Naive thymus-derived CD4-positive, alpha-beta T cell (primary cell): Measurements from ENCODE around the gene FSIP1. TPM values are rescaled to one million over a fixed set of nuclear protein-coding genes. Genes with fewer than 3 reads are reported as not detected.
A peak's percentile ranks its signal among the peaks of the same experiment; 100 is the strongest.

Experiments
- ATAC-seq: fragments of 150-1000 bp; cut with Tn5 transposase; 2 replicates; pipeline ENCODE4 v1.10.0; 2021; ENCODE audit warnings: mild to moderate bottlenecking, moderate library complexity
- CTCF ChIA-PET: fragments of 350-600 bp; sonication (Branson Sonifier 250); formaldehyde crosslinking; loops from one replicate; lab custom pipeline; 2021; ENCODE audit warnings: antibody characterized with exemption; lab: Charles Lee
- POLR2A ChIA-PET: fragments of 350-600 bp; sonication (Branson Sonifier 250); formaldehyde crosslinking; loops from one replicate; lab custom pipeline; 2021; ENCODE audit warnings: antibody characterized with exemption, inconsistent platforms; lab: Charles Lee
- DNase-seq, 9 donors: peaks; one replicate each; pipeline versions ENCODE4 v3.0.0 to v3.0.0-alpha.2; 2020 to 2022; ENCODE audit warnings: mixed read lengths in 1 of 9
- H3K27ac ChIP-seq: one replicate; pipeline ENCODE4 v1.7.0; 2013; ENCODE audit warnings: mild to moderate bottlenecking, low read depth, low read length, moderate library complexity
- H3K27me3 ChIP-seq, 2 donors: one replicate each; pipeline ENCODE4 v1.7.0; 2013; ENCODE audit warnings: low read length in 2 of 2, mild to moderate bottlenecking in 2 of 2, moderate library complexity in 2 of 2; ENCODE audit not compliant: control insufficient read depth in 2 of 2, insufficient read depth in 2 of 2
- H3K36me3 ChIP-seq, 3 experiments: 1 replicate in 2 of 3; 2 replicates in 1 of 3; pipeline ENCODE4 v1.7.0; 2013; ENCODE audit warnings: low read length in 3 of 3, mild to moderate bottlenecking in 3 of 3, moderate library complexity in 1 of 3; ENCODE audit not compliant: insufficient read depth in 3 of 3, control insufficient read depth in 2 of 3
- H3K4me1 ChIP-seq, 2 donors: one replicate each; pipeline ENCODE4 v1.7.0; 2013; ENCODE audit warnings: low read length in 2 of 2, mild to moderate bottlenecking in 2 of 2, moderate library complexity in 1 of 2; ENCODE audit not compliant: control insufficient read depth in 2 of 2, insufficient read depth in 2 of 2
- H3K4me3 ChIP-seq: 2 replicates; pipeline ENCODE4 v1.7.0; 2013; ENCODE audit warnings: mild to moderate bottlenecking, low read length
- H3K9me3 ChIP-seq, 3 experiments: 1 replicate in 2 of 3; 2 replicates in 1 of 3; pipeline ENCODE4 v1.7.0; 2013; ENCODE audit warnings: low read length in 3 of 3; ENCODE audit not compliant: control insufficient read depth in 2 of 3
- H3K27ac Mint-ChIP-seq, 9 donors: one replicate each; pipeline ENCODE4 v1.8.0; 2020 to 2022; ENCODE audit warnings: mixed read lengths in 9 of 9, mild to moderate bottlenecking in 8 of 9, moderate library complexity in 5 of 9, inconsistent platforms in 2 of 9
- H3K27me3 Mint-ChIP-seq, 5 donors: one replicate each; pipeline ENCODE4 v1.8.0; 2021 to 2022; ENCODE audit warnings: mixed read lengths in 5 of 5, mild to moderate bottlenecking in 1 of 5
- H3K36me3 Mint-ChIP-seq, 5 donors: one replicate each; pipeline ENCODE4 v1.8.0; 2020 to 2022; ENCODE audit warnings: mixed read lengths in 5 of 5, mild to moderate bottlenecking in 3 of 5, inconsistent platforms in 1 of 5
- H3K4me1 Mint-ChIP-seq, 7 donors: one replicate each; pipeline ENCODE4 v1.8.0; 2020 to 2022; ENCODE audit warnings: mixed read lengths in 7 of 7, mild to moderate bottlenecking in 3 of 7, inconsistent platforms in 1 of 7
- H3K4me3 Mint-ChIP-seq, 10 donors: one replicate each; pipeline ENCODE4 v1.8.0; 2020 to 2022; ENCODE audit warnings: mild to moderate bottlenecking in 10 of 10, mixed read lengths in 10 of 10, moderate library complexity in 6 of 10, inconsistent platforms in 2 of 10
- H3K9me3 Mint-ChIP-seq, 11 donors: one replicate each; pipeline ENCODE4 v1.8.0; 2020 to 2022; ENCODE audit warnings: mixed read lengths in 11 of 11, mild to moderate bottlenecking in 4 of 11, inconsistent platforms in 1 of 11, moderate library complexity in 1 of 11
- intact Hi-C, 2 donors: fragments of 100-400 bp; cut with micrococcal nuclease; formaldehyde crosslinking; loops; one replicate each; pipeline ENCODE4 v1.15.1; 2023
- polyA plus RNA-seq, 2 donors: library from polyadenylated mRNA; unstranded; fragments of 300-500 nt; fragmentation: Illumina TruSeq; gene quantifications; one replicate each; pipeline ENCODE4 v1.2.3, GENCODE V29; 2021
- total RNA-seq, 6 experiments: library from RNA in 5 of 6; stranded (reverse) in 5 of 6; gene quantifications; 1 replicate in 5 of 6; 2 replicates in 1 of 6; pipeline ENCODE4 v1.2.3 and lab custom pipeline; 2021 to 2026

FSIP1 gene
- total and polyA plus RNA-seq, 7 experiments from 2014 or later, result 0.14 to 0.51 (median 0.26) TPM; not detected in 1

GRCh38 chr15:39627451-39628143 is 155.0 kb downstream of the FSIP1 start:
- Histone ChIP-seq H3K36me3 (no peaks in the 10 kb centered on the region), H3K27ac (no peak overlapping the region), H3K9me3 (no peaks in the 10 kb centered on the region), H3K27me3 (no peaks in the 10 kb centered on the region), H3K4me1 (peaks cover 15 to 83% of the 10 kb centered on the region in 2 donors), H3K4me3 (no peak overlapping the region)
- no peak for ATAC-seq
- peaks cover 32 to 86% (median 38%) of the 10 kb centered on the region in 7 donors for H3K4me1 Mint-ChIP-seq
- H3K27me3 Mint-ChIP-seq, result no peaks in the 10 kb centered on the region
- H3K9me3 Mint-ChIP-seq, result peaks cover 0 to 16% (median 0%) of the 10 kb centered on the region in 11 donors
- intact Hi-C loops, result loop anchor here in 1 of 2 donors (10.0 kb wide), 1 partner anchor 1063 kb away; the partner anchor contains the start of gene RASGRP1
- ChIA-PET POLR2A (interaction anchor here (0.6 kb wide), 1 partner anchor 235 kb away, joined by 4 read pairs; no protein-coding TSS in a partner anchor), CTCF (no interaction called here)
- H3K36me3 Mint-ChIP-seq, result peaks cover 0 to 59% (median 0%) of the 10 kb centered on the region in 5 donors
- peak overlapping the region in 6 of 9 donors; percentile 17 to 100 (median 70) for H3K27ac Mint-ChIP-seq
- peak overlapping the region in 4 of 10 donors; percentile 2 to 56 (median 26) for H3K4me3 Mint-ChIP-seq
- DNase-seq, result no peak

GRCh38 chr15:39625856-39626255 is 156.8 kb downstream of the FSIP1 start:
- H3K9me3 Mint-ChIP-seq, result peaks cover 0 to 20% (median 0%) of the 10 kb centered on the region in 11 donors
- H3K4me1 ChIP-seq, result peaks cover 15 to 90% of the 10 kb centered on the region in 2 donors
- no peaks in the 10 kb centered on the region for H3K9me3 ChIP-seq
- H3K36me3 ChIP-seq, result no peaks in the 10 kb centered on the region
- H3K4me3 Mint-ChIP-seq, result peak overlapping the region in 1 of 10 donors; percentile 57
- H3K4me3 ChIP-seq, result no peak overlapping the region
- DNase-seq, result no peak
- no peaks in the 10 kb centered on the region for H3K27me3 Mint-ChIP-seq
- ChIA-PET POLR2A (no interaction called here), CTCF (no interaction called here)
- H3K36me3 Mint-ChIP-seq, result peaks cover 0 to 63% (median 0%) of the 10 kb centered on the region in 5 donors
- no peaks in the 10 kb centered on the region for H3K27me3 ChIP-seq
- H3K27ac ChIP-seq, result no peak overlapping the region
- intact Hi-C loops, result loop anchor here in 1 of 2 donors (10.0 kb wide), 1 partner anchor 1061 kb away; the partner anchor contains the start of gene RASGRP1
- peaks cover 29 to 93% (median 38%) of the 10 kb centered on the region in 7 donors for H3K4me1 Mint-ChIP-seq
- H3K27ac Mint-ChIP-seq, result peak overlapping the region in 2 of 9 donors; percentile 85 to 100
- no peak for ATAC-seq

GRCh38 chr15:39625451-39625850 is 157.2 kb downstream of the FSIP1 start:
- POLR2A ChIA-PET, result no interaction called here
- Histone ChIP-seq H3K27me3 (no peaks in the 10 kb centered on the region), H3K4me1 (peaks cover 15 to 86% of the 10 kb centered on the region in 2 donors), H3K4me3 (no peak overlapping the region), H3K27ac (no peak overlapping the region), H3K36me3 (no peaks in the 10 kb centered on the region), H3K9me3 (no peaks in the 10 kb centered on the region)
- CTCF ChIA-PET, result no interaction called here
- Mint-ChIP-seq H3K36me3 (peaks cover 0 to 61% (median 0%) of the 10 kb centered on the region in 5 donors), H3K27me3 (no peaks in the 10 kb centered on the region), H3K4me1 (peaks cover 28 to 91% (median 38%) of the 10 kb centered on the region in 7 donors), H3K9me3 (peaks cover 0 to 20% (median 0%) of the 10 kb centered on the region in 11 donors), H3K4me3 (peak overlapping the region in 1 of 10 donors; percentile 83), H3K27ac (peak overlapping the region in 3 of 9 donors; percentile 81 to 100 (median 85))
- ATAC-seq, result no peak
- no peak for DNase-seq
- intact Hi-C loops, result loop anchor here in 1 of 2 donors (10.0 kb wide), 1 partner anchor 1061 kb away; the partner anchor contains the start of gene RASGRP1

GRCh38 chr15:39624806-39625205 is 157.8 kb downstream of the FSIP1 start:
- H3K27ac ChIP-seq, result no peak overlapping the region
- intact Hi-C loops, result loop anchor here in 1 of 2 donors (10.0 kb wide), 1 partner anchor 1060 kb away; the partner anchor contains the start of gene RASGRP1
- CTCF ChIA-PET, result no interaction called here
- peak; percentile 77 for ATAC-seq
- H3K4me1 Mint-ChIP-seq, result peaks cover 28 to 84% (median 33%) of the 10 kb centered on the region in 7 donors
- POLR2A ChIA-PET, result interaction anchor here (0.5 kb wide), 1 partner anchor 158 kb away, joined by 3 read pairs; the partner anchor contains the start of gene FSIP1
- DNase-seq, result peak in 1 of 9 donors; percentile 63
- no peaks in the 10 kb centered on the region for H3K9me3 ChIP-seq
- peaks cover 0 to 58% (median 1%) of the 10 kb centered on the region in 5 donors for H3K36me3 Mint-ChIP-seq
- no peaks in the 10 kb centered on the region for H3K27me3 ChIP-seq
- H3K36me3 ChIP-seq, result no peaks in the 10 kb centered on the region
- peak overlapping the region in 2 of 10 donors; percentile 70 to 83 for H3K4me3 Mint-ChIP-seq
- peaks cover 0 to 20% (median 3%) of the 10 kb centered on the region in 11 donors for H3K9me3 Mint-ChIP-seq
- peaks cover 15 to 80% of the 10 kb centered on the region in 2 donors for H3K4me1 ChIP-seq
- no peak overlapping the region for H3K4me3 ChIP-seq
- peak overlapping the region in 6 of 9 donors; percentile 28 to 100 (median 78) for H3K27ac Mint-ChIP-seq
- H3K27me3 Mint-ChIP-seq, result peaks cover 0 to 3% (median under 1%) of the 10 kb centered on the region in 5 donors

GRCh38 chr15:39623529-39623931 is 159.1 kb downstream of the FSIP1 start:
- Histone ChIP-seq H3K27ac (no peak overlapping the region), H3K9me3 (no peaks in the 10 kb centered on the region), H3K4me1 (peaks cover 6 to 67% of the 10 kb centered on the region in 2 donors), H3K36me3 (no peaks in the 10 kb centered on the region), H3K27me3 (no peaks in the 10 kb centered on the region), H3K4me3 (no peak overlapping the region)
- Mint-ChIP-seq H3K27ac (peak overlapping the region in 2 of 9 donors; percentile 11 to 100), H3K9me3 (peaks cover 0 to 20% (median 3%) of the 10 kb centered on the region in 11 donors), H3K36me3 (peaks cover 0 to 53% (median 3%) of the 10 kb centered on the region in 5 donors), H3K27me3 (peaks cover 0 to 7% (median 3%) of the 10 kb centered on the region in 5 donors), H3K4me3 (peak overlapping the region in 1 of 10 donors; percentile 68), H3K4me1 (peaks cover 16 to 71% (median 22%) of the 10 kb centered on the region in 7 donors)
- ATAC-seq, result peak; percentile 73
- CTCF ChIA-PET, result no interaction called here
- intact Hi-C loops, result loop anchor here in 1 of 2 donors (2.0 to 10.0 kb wide), 4 partner anchors 41 to 1059 kb away; partner anchors contain the start of genes FSIP1 and RASGRP1
- peak in 2 of 9 donors; percentile 2 to 39 for DNase-seq
- POLR2A ChIA-PET, result no interaction called here

GRCh38 chr15:39622660-39623516 is 159.8 kb downstream of the FSIP1 start:
- Histone ChIP-seq H3K27ac (no peak overlapping the region), H3K36me3 (no peaks in the 10 kb centered on the region), H3K27me3 (no peaks in the 10 kb centered on the region), H3K4me3 (no peak overlapping the region), H3K4me1 (peaks cover 4 to 60% of the 10 kb centered on the region in 2 donors), H3K9me3 (no peaks in the 10 kb centered on the region)
- ChIA-PET CTCF (no interaction called here), POLR2A (no interaction called here)
- peaks cover 12 to 65% (median 19%) of the 10 kb centered on the region in 7 donors for H3K4me1 Mint-ChIP-seq
- peaks cover 0 to 7% (median 3%) of the 10 kb centered on the region in 5 donors for H3K27me3 Mint-ChIP-seq
- H3K36me3 Mint-ChIP-seq, result peaks cover 0 to 49% (median 3%) of the 10 kb centered on the region in 5 donors
- H3K9me3 Mint-ChIP-seq, result peaks cover 0 to 20% (median 3%) of the 10 kb centered on the region in 11 donors
- DNase-seq, result no peak
- peak overlapping the region in 3 of 9 donors; percentile 14 to 100 (median 27) for H3K27ac Mint-ChIP-seq
- ATAC-seq, result no peak
- intact Hi-C loops, result loop anchor here in 1 of 2 donors (2.0 to 10.0 kb wide), 4 partner anchors 40 to 1058 kb away; partner anchors contain the start of genes FSIP1 and RASGRP1
- peak overlapping the region in 1 of 10 donors; percentile 68 for H3K4me3 Mint-ChIP-seq
